Testis (tissue), 3 donors: Measurements from ENCODE around the gene U2AF1L4. TPM values are rescaled to one million over a fixed set of nuclear protein-coding genes. Genes with fewer than 3 reads are reported as not detected.

ENCODE experiments used
- DNase-seq: peaks from one replicate; pipeline ENCODE4 v3.0.0-alpha.2; 2019
- H3K27ac ChIP-seq, 2 donors: fragments of 200-600 bp; sonication (generic); one replicate each; pipeline ENCODE4 v1.5.1; 2019
- H3K27me3 ChIP-seq: fragments of 200-600 bp; sonication (generic); one replicate; pipeline ENCODE4 v1.5.1; 2019
- H3K36me3 ChIP-seq: fragments of 200-600 bp; sonication (generic); one replicate; pipeline ENCODE4 v1.5.1; 2017; ENCODE audit warnings: low read depth; ENCODE audit errors: missing control alignments
- H3K4me1 ChIP-seq: fragments of 200-600 bp; sonication (generic); one replicate; pipeline ENCODE4 v1.5.1; 2019
- H3K4me3 ChIP-seq, 2 donors: fragments of 200-600 bp; sonication (generic); one replicate each; pipeline ENCODE4 v1.5.1; 2017 to 2019
- H3K9me3 ChIP-seq: fragments of 200-600 bp; sonication (generic); one replicate; pipeline ENCODE4 v1.5.1; 2017
- POLR2A ChIP-seq: fragments of 450-650 bp; IDR thresholded peaks from one replicate; pipeline ENCODE4 v1.6.1; 2017; ENCODE audit warnings: antibody characterized with exemption, mild to moderate bottlenecking, moderate library complexity
- WGBS, 2 donors: methylation state at CpG; one replicate each; pipeline ENCODE4 v1.1.5; 2018; 5-methylcytosine and 5-hydroxymethylcytosine counted together
- intact Hi-C: fragments of 100-400 bp; cut with DNase I; formaldehyde crosslinking; loops from one replicate; pipeline ENCODE4 v1.15.1; 2023; ENCODE audit warnings: low total_unique reads
- polyA plus RNA-seq: library from polyadenylated mRNA; stranded (reverse); fragments of 350-450 nt; fragmentation: Illumina TruSeq; extraction: RNeasy Lipid Tissue Mini Kit (QIAGEN cat#74804); gene quantifications from one replicate; pipeline ENCODE4 v1.2.3, GENCODE V29; 2014; ENCODE audit warnings: low read depth, low replicate concordance; ENCODE audit not compliant: insufficient read depth
- total RNA-seq, 2 donors: library from RNA; depleted of rRNA; stranded (reverse); fragments of >200 nt; gene quantifications; one replicate each; pipeline ENCODE4 v1.2.3, GENCODE V29; 2016
- TF ChIP-seq, protein P1 (sequence below), 3 experiments: fragments of 450-650 bp in 2 of 3; fragments of 200-600 bp in 1 of 3; sonication (generic) in 1 of 3; IDR thresholded peaks; one replicate each; pipeline ENCODE4 v1.5.1; 2016 to 2019; ENCODE audit warnings: antibody characterized with exemption in 3 of 3, mild to moderate bottlenecking in 2 of 3, moderate library complexity in 1 of 3

The U2AF1L4 gene
- total and polyA plus RNA-seq, 3 donors from 2014 or later, result 45.3 to 49.6 (median 47.2) TPM

DNA sequence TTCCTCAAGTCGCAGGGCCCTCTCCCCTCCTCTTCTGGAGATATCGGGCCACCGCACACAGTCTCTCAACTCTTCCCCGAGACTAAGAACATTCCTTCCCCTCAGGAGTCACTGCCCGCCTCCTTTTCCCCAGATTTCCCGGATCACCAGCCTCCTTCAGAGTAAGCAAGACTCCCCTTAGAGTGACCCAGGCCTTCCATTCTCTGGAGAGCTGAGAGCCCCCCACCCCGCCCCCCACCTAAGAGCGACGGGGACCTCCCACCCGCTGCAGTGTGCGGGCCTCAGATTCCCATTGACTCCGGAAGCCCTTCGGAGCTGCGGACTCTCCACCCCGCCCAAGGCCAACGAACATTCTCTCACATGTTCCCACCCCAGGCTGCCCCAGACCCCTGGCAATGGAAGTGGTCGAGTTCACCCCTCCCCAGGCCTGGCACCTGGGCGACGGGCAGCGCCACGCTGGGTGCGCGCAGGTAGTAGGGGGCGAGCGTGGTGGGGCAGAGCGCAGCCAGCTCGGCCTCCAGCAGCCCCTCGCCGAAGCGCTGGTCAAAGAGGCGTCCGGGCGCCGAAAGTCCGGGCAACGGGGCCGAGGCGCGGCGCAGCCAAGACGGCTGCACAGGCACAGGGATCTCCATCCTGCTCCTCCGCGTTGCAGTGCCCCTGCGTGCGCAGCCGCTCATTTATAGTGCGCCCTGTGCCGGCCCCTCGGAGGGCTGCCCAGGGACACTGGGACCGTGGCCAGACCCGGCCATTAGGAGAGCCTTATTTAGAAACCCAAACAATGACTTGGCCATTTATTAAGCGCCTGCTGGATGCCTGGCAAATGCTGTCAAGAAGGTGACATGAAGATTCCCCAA lies 11.4 kb upstream of the U2AF1L4 start, which contains the start of gene HSPB6:
Gene HSPB6 (minus strand): TSS at position 653 of the 854 bp plus-strand sequence. CDS start 21 bp downstream, at position 632.
- TF ChIP-seq, protein P1, sequence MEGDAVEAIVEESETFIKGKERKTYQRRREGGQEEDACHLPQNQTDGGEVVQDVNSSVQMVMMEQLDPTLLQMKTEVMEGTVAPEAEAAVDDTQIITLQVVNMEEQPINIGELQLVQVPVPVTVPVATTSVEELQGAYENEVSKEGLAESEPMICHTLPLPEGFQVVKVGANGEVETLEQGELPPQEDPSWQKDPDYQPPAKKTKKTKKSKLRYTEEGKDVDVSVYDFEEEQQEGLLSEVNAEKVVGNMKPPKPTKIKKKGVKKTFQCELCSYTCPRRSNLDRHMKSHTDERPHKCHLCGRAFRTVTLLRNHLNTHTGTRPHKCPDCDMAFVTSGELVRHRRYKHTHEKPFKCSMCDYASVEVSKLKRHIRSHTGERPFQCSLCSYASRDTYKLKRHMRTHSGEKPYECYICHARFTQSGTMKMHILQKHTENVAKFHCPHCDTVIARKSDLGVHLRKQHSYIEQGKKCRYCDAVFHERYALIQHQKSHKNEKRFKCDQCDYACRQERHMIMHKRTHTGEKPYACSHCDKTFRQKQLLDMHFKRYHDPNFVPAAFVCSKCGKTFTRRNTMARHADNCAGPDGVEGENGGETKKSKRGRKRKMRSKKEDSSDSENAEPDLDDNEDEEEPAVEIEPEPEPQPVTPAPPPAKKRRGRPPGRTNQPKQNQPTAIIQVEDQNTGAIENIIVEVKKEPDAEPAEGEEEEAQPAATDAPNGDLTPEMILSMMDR (IDR thresholded peaks at IDR 0.05), result no peak
- TF ChIP-seq POLR2A, result no peak
- Histone ChIP-seq H3K27me3 (no peaks in the 10 kb centered on the region), H3K9me3 (no peaks in the 10 kb centered on the region), H3K27ac (peak within 1 kb of the TSS; percentile 91 to 97), H3K4me1 (peaks cover 24% of the 10 kb centered on the region), H3K36me3 (no peaks in the 10 kb centered on the region), H3K4me3 (peak within 1 kb of the TSS; percentile 88 to 92)
- intact Hi-C loops, result no loop called here
- WGBS, 2 donors, result 4 to 16% methylated on average over 22 to 41 of the region's 52 CpGs
- peak; percentile 68 for DNase-seq

DNA sequence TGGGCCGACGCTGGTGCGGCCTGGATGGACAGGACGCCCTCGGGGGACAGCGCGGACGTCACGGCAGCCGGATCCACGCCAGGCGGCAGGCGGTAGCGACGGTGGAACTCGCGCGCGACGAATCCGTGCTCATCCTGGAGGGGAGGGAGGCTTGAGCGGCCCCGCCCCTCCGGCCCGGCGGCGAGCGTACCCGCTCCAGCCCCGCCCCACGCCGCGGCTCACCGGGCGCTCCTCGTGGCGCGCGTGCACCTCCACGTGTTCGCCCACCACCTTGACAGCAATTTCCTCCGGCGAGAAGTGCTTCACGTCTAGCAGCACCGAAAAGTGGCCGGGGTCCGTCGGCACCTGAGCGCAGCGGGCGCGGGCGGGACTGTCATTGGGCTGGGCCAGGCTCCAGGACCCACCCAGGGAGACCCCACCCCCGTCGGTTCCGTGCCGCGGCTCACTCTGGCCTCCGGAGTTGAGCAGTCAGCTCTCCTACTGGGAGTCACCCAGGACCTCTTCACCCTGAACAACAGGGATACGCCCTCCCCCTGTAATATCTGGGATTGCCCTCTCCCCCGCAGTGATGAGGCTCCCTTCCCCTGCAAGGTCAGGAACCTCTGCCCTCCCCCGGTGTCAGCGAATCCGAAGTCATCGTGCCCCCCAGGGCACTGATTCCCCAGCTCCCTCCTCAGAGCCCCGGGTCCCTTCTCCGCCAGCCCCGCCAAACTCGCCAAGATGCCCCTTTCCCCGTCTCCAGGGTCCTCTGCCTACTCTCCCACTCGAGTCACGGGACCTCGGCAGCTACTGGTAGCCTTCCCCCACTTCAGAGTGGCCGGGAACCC lies 10.5 kb upstream of the U2AF1L4 start:
- Histone ChIP-seq H3K27ac (peak overlapping the region; percentile 91 to 97), H3K27me3 (no peaks in the 10 kb centered on the region), H3K4me3 (peak overlapping the region; percentile 88 to 92), H3K36me3 (no peaks in the 10 kb centered on the region), H3K4me1 (peaks cover 24% of the 10 kb centered on the region), H3K9me3 (no peaks in the 10 kb centered on the region)
- TF ChIP-seq, protein P1 (IDR thresholded peaks at IDR 0.05), result no peak
- TF ChIP-seq POLR2A, result no peak
- intact Hi-C loops, result no loop called here
- WGBS, 2 donors, result 15 to 32% methylated on average over 23 to 72 of the region's 74 CpGs
- DNase-seq, result peak; percentile 79

DNA sequence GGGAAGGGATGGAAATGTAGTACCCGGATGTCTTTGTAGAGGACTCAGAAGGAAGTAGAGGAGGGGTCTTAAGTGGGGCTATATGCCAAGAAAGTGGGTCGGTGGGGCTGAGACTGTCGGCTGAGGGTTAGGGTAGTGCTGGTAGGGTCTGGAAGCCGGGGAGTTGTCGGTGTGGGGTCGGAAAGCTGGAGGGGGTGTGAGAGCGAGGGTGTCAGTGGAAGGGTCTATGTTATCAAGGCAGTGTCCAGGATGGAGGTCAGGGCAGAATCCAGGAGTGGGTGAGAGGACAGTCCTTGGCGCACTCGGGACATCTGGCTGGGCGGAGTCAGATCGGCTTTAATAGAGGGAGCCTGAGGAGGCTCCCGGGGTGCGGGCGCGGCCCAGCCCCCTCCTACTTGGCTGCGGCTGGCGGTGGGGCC lies 9.9 kb upstream of the U2AF1L4 start:
- no peak for TF ChIP-seq POLR2A
- TF ChIP-seq, protein P1 (IDR thresholded peaks at IDR 0.05), result no peak
- Histone ChIP-seq H3K27me3 (no peaks in the 10 kb centered on the region), H3K27ac (peak overlapping the region; percentile 70 to 97), H3K36me3 (no peaks in the 10 kb centered on the region), H3K4me1 (peaks cover 24% of the 10 kb centered on the region), H3K4me3 (peak overlapping the region; percentile 88 to 92), H3K9me3 (no peaks in the 10 kb centered on the region)
- intact Hi-C loops, result no loop called here
- WGBS, 2 donors, result 24 to 35% methylated on average over 17 of the region's 17 CpGs
- DNase-seq, result no peak

DNA sequence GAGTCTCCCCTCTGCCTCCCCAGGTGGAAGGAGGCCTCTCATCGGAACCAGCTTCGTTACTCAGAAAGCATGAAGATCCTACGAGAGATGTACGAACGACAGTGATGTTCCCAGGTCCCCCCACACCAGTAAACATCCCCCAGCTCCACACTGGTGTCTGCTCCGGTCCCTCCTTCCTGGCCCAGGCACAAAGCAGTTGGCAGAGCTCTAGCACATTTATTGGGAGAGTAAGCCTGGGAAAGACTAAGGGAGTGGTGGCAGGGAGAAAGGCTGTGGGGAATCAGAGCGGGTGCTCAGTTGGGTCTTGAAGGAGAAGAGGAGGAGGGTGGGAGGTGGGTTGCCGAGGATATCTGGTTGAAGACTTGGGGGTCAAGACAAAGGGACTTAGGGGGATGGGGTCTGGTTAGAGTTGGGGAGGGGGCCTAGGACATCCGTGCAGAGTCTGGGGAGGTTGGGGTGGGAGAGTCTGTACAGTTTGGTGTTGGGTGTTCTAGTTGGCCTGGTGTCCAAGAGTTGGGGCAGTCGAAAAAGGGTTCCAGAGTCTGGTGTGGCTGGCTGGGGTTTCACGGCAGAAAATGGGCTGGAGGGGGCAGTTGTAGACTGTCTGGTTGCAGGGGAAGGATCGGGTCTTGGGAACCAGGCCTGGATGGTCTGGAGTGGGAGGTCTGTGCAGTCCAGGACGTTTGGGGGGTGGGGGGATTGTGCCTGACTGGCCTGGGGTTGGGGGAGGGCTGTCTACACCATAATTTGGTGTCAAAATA lies 9.3 kb upstream of the U2AF1L4 start:
- no peak for DNase-seq
- peak overlapping the region; percentile 70 to 97 for H3K27ac ChIP-seq
- no peak for TF ChIP-seq POLR2A
- TF ChIP-seq, protein P1 (IDR thresholded peaks at IDR 0.05), result no peak
- no peaks in the 10 kb centered on the region for H3K27me3 ChIP-seq
- peaks cover 24% of the 10 kb centered on the region for H3K4me1 ChIP-seq
- no peaks in the 10 kb centered on the region for H3K9me3 ChIP-seq
- intact Hi-C loops, result no loop called here
- WGBS, 2 donors, result 67 to 71% methylated on average over 13 of the region's 13 CpGs
- no peaks in the 10 kb centered on the region for H3K36me3 ChIP-seq
- peak overlapping the region in 1 of 2 donors; percentile 92 for H3K4me3 ChIP-seq
